Body of pancreas (tissue), 4 donors: ENCODE measurements around the gene IL17B.

ENCODE experiments used
- CTCF ChIP-seq, 7 experiments: fragments of 450-650 bp in 4 of 7; fragments of 200-600 bp in 3 of 7; sonication (generic) in 3 of 7; IDR thresholded peaks; one replicate each; pipeline ENCODE4 v1.5.1; 2016 to 2019; ENCODE audit warnings: antibody characterized with exemption in 7 of 7
- POLR2A ChIP-seq, 3 donors: fragments of 450-650 bp; IDR thresholded peaks; one replicate each; pipeline ENCODE4 v1.6.1; 2016; ENCODE audit warnings: antibody characterized with exemption in 3 of 3, mild to moderate bottlenecking in 2 of 3

- TF ChIP-seq CTCF (IDR thresholded peaks at IDR 0.05) (no peak), POLR2A (IDR thresholded peaks at IDR 0.05) (no peak)
These were observed 48.9 kb upstream of the IL17B start for GRCh38 chr5:149428032-149428431.
